HG02571 (cell line): Measurements from ENCODE around the gene CCDC30.
A peak's percentile ranks its signal among the peaks of the same experiment; 100 is the strongest.

Experiments
- ATAC-seq: cut with Tn5 transposase; IDR thresholded peaks from one replicate; pipeline ENCODE4 v1.9.1; 2021; ENCODE audit warnings: mild to moderate bottlenecking, moderate library complexity; ENCODE audit not compliant: unreplicated experiment

The CCDC30 gene

DNA sequence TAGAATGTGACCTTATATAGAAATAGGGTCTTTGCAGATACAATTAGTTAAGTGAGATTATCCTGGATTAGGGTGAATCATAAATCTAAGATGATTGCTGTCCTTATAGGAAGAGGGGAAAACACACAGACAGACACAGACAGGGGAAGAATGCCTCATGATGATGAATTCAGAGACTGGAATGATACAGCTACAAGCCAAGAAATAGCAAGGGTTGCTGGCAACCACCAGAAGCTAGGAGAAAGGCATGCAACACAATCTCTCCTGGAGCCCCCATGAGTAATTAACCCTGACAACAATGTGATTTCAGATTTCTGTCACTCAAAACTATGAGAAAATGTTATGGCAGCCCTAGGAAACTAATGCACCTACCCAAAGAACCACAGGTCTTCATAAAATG, 176.0 kb downstream of the CCDC30 start:
- ATAC-seq = no peak

DNA sequence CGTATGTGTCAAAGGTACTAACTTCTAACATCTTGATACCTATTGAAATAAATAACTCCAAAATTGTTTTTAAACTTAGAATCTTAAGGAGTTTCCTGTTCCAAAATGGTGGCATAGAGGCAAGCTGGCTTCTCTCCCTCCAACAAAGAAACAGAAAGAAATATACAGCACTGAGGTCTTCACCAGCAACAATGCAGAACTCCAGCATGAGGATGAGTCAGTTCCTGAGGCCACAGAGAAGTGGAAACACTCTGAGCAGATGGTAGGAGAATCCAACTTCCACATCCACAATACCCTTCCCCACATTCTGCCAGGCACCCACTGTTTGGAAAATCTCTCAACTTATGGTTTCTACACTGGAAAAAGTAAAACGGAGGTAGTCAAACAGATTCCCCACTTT, 183.0 kb downstream of the CCDC30 start:
- no peak for ATAC-seq

DNA sequence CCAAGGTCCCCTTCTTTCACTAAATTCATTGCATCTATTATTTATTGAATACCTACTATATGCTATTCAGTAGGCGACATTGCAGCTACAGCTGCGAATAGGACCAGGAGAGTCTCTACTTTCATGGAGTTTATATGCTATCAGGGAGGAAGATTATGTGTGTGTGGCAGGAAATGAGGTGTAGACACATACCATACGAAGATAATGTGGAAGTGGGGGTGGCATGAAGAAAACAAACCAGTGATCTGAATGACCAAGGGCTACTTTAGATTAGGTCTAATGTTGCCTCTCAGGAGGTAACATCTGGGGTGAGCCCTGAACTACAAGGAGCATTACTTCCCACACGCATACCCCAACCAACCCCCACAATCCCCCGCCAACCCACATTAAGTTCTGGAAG, 194.1 kb downstream of the CCDC30 start:
- no peak for ATAC-seq

DNA sequence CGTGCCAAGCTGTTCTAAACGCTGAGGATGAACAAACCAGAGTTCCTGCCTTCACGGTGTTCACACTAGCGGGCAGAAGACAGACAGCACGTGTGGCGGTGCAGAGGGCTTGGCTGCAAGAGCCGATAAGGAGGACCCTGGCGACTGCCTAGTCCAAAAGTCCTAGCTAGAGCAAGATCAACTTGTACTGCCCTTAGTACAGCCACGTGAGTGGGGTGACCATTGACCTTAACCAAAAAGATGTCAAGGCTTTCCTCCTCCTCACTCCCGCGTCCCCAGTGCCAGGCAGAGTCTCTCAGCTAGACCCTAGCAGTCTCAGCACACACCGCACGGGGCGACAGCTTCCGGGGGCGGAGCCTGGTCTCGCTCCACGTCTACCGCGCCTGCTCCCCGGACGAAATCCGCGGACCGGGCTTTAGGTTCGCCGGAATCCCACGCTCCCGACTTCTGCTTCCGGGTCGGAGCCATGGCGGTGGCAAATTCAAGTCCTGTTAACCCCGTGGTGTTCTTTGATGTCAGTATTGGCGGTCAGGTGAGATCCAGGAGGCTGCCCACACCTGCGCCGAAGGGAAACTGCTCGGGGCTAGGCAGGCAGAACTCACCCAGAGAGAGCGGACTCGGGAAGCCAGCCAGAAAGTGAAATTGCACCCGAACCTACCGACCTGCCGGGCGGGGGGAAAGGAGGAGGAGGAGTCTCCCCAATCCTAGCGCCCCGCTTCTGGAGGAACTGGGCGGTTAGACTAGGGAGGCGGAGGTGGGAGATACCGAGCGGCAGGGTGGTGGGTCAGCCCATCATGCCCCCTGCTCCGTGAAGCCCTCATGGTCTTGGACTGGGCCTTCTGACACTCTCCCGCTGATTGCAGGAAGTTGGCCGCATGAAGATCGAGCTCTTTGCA, 195.1 kb downstream of the CCDC30 start, which contains the start of gene PPIH:
TSS of gene PPIH (plus strand) at position 443 of the 896 bp plus-strand sequence. CDS start at position 467, 24 bp downstream.
- peak; percentile 95 for ATAC-seq

DNA sequence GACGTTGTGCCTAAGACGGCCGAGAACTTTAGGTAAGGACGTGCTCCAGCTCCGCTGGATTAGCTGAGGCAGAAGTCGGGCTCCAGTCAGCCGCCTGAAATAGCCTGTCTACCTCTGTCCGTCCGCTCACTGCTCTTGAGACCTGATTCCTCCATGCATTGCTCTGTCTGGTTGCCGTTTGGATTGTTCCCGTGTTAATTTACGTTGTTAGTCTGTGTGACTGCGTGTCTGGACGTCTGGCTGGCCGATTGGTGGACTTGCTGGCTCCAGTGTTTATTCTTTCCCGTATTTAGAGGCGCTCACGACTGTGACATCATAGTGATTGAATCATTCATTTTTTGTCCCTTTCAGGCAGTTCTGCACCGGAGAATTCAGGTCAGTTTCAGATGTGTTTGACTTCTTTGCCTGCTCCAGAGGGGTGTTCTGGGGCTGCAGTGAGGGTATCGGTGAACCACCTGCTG, 195.8 kb downstream of the CCDC30 start:
- ATAC-seq = peak; percentile 18

DNA sequence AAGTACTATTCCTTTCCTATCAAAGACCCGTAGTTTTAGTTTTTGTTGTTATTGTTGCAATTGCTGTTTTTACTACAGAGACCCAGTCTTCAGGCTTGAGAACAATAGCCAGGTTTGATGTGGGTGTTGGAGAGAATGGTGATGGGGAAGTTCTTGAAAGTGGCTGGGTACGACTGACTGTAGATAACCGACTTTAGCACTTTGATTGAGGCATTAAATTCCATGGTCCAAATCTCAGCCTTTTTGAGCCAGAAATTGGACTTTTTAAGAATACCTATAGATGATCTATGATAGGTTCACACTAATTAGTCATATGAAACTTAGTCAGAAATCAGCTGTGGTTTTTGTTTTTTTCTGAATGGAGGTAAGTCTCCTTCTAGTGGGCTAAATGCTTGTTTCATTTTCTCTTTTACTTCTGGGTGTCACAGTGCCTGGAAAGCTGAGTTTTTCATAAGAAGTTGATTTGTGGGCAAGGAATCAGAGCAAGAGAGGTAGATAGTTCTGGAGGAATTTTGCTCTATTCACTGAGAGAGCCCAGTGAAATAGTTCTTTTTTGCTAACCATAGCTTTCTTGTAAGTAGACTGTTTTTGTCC, 197.9 kb downstream of the CCDC30 start:
- no peak for ATAC-seq

DNA sequence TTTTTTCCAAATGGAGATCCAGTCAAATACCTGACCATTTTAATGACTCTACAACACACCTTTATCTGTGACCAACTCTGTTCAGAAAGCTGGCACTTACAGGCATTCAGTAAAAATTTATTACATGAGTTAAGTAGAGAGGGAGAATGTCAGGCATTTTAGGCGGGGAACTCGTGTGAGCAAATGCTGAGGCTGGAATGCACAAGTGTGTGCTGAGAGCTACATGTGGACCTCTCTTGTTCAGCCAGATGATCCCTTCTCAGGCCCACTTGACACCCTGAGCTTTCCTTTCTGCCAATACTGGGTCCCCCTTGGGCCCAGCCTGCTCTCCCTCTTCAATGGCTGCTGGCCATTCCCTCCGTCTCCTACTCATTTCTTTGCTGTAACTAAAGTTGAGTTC, 206.8 kb downstream of the CCDC30 start:
- no peak for ATAC-seq

DNA sequence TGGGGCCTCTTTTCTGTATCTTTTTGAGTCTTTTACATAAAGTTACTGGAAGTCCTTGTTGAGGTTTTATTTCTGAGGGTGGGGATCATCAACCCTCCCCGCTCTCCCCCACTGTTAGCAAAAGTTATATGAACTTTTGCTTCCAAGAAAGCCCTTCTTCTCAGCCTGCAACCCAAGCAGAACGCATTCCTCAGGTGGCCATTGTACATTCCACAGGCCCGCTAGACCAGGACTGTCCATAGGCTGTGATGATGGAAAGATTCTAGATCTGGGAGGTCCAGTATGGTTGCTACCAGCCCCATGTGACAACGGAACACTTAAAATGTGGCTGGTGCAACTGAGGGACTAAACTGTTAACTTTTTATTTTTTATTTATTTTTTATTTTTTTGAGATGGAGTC, 207.3 kb downstream of the CCDC30 start:
- ATAC-seq = no peak

DNA sequence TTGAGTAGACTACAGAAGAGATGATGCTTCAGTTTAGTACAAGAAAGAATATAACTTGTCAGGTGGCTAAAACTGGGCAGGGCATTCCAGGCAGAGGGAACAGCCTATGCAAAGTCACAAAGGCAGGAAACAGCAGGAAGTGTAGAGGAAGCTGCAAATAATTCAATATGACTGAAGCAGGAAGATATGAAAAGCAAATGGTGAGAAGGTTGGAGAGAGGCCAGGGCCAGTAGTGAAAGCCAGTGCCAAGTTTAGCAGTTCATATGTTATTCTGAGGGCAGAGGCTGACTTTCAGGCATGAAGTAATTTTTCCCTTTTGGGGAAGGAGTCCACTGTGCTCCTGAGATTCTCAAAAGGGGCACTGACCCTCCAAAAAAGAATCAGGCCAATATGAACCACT, 211.1 kb downstream of the CCDC30 start:
- no peak for ATAC-seq

DNA sequence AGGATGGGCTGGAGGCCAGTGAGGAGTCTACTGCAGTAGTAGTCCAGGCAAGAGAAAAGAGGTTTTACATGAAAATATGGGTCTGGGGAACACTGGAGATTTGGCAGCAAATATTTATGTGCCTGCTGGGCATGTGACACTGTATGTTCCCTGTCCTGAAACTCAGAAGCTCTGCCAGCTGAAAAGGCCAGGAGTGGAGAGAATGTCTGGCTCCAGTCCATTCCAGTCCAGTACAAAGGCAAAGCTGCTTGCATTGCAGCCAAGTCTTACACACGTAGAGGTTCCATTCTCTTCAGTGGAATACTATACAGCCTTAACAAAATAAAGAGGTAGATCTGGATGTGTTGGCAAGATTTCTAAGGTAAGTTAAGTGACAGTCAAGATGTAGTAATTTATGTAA, 211.6 kb downstream of the CCDC30 start:
- no peak for ATAC-seq

DNA sequence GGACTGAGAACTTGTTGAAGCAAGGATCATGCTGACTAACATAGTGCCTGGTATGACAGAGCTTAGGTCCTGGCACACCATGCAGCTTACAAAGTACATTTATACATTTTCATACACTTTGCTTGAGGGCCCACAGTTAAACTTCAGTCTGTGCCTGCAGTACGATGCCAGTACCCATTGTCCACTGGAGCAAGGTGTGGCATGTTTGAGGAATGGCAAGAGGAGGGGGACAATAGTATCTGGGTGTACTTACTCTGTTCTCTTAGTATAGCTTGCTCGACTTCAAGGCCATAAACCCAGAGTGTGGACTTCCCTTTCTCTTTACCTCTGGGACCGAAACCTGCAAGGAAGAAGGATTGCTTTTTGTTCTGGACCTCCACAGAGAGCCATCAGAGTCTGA, 212.4 kb downstream of the CCDC30 start:
- no peak for ATAC-seq

DNA sequence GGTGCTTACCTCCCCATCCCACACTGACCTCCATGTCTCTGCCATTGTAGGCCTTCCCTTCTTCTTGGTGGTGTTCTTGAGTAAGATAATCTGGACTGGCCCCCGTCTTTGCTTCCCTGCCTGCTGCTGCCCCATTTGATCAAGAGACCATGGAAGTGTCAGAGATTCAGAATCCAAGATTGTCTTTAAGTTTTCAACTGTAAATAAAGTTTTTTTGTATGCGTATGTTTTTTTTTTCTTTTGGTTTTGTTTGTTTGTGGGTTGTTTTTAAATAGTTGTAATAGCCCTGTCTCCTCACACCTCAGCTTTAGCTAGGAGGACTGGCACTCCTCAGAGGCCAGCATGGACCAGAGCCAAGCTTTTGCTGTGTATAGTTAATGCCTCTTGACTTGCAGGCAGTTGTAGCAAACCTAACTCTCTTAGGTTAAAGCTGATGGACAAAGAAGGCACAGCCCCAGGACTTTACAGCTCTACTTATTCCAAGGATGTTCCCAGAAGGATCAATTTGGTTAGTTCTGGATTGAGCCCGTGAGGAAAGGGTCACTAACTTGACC, 213.5 kb downstream of the CCDC30 start:
- ATAC-seq = no peak

DNA sequence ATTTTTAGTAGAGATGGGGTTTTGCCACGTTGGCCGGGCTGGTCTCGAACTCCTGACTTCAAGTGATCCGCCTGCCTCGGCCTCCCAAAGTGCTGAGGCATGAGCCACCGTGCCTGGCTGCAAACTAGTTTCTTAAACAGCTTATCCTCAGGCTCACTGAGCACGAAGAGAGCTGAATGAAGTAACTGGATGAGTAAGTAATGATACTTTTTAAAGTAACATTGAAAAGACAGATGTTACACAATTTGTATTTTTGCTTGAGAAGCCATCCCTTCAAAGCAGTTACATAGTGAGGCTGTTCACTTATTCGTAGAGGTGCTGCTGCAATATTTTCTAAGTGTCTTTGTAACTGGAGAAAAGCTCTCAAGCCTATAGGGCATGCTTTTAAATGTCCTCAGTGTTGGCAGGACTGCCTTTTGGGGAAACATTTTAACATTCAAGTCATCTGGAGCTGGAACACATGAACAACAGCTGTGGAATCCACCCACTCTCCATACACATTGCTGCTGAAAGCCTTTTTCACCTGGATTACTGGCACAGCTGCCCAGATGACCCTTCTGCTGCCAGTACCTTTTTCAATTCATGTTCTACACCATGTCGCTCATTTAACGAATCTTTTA, 216.4 kb downstream of the CCDC30 start:
- no peak for ATAC-seq

DNA sequence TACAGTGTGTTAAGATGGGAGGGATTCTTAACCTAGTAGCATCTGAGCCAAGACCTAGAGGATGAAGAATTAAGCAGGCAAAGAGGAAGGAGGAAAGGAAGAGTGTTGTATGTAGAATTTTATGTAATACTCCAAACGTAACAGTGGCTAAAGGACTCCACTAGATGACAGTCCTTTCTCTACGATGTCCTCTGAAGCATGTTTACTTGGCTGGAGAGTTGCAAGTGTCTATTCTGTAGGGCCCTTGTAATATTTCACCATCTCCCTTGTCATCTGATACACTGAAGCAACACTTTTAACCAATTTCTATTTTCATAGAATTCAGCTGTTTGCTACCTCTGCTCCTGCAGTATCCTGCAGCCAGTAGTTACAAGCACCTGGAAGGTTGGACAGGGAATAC, 217.0 kb downstream of the CCDC30 start:
- no peak for ATAC-seq

DNA sequence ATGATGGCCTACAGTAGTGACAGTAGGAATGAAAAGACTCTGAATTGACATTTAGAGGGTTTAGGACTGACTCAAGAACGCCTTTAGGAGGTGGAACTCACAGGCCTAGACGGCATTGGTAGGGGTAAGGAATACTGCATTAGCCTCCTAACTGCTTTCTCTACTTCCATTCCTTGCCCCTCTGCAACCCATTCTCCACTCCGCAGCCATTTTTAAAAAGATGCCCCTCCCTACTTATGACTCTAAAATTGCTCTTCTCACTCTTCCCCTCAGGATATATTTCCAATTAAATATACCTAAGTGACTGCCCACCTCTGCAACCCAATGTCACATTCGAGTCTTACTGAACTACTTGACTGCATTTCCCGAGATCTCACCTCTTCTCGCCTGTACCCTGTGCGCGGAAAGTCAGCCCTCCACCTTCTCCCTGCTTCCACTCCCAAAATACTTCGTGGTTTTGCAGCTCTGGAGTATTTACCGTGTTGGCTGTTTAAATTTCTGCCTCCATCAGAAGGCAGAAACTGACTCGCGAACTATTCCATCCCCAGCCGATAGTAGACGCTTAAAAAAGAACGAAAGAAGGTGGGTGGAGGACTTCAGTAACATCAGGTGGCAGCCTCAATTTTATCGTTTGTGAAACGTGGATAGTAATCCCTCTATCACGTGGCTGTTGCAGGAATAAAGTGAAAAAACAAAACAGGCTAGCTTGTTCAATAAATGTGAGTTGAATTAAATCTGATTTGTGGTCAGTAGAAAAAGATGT, 218.0 kb downstream of the CCDC30 start:
- ATAC-seq = no peak

DNA sequence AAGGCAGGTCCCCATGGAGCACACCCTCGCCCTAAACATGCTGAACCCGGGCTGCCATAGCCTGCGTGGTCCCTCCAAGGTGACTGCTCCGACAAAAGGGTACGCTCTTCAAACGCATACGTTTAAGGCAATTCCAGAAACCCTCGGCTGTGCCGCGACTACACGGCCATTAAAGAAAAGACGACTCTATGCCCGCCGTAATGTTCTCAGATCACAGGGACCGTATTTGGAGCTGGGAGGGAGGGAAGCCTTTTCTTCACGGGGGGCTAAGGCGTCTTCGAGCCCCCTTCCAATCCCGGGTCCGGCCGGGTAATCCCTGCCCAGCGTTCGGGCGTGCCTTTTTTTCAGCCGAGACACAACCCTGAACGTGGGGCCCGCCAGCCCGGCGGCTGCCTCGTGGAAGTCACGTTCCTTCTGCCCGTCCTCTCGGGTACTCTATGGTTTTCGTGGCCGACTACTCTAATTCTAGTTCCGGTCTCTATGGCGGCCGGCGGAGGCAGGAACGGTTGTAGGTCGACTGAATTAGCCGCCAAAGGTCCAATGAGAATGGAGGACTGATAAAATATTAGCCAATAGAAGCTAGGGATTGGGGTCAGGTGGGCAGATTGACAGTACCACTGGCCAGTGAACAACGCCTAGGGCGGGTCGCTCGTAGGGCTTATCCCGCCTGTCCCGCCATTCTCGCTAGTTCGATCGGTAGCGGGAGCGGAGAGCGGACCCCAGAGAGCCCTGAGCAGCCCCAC, 218.8 kb downstream of the CCDC30 start, which contains the start of gene YBX1:
TSS of gene YBX1 (plus strand) at position 678 of the 743 bp plus-strand sequence. CDS start 148 bp downstream, outside the sequence.
- peak; percentile 87 for ATAC-seq

DNA sequence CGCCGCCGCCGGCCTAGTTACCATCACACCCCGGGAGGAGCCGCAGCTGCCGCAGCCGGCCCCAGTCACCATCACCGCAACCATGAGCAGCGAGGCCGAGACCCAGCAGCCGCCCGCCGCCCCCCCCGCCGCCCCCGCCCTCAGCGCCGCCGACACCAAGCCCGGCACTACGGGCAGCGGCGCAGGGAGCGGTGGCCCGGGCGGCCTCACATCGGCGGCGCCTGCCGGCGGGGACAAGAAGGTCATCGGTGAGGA, 219.3 kb downstream of the CCDC30 start:
- peak; percentile 14 for ATAC-seq

DNA sequence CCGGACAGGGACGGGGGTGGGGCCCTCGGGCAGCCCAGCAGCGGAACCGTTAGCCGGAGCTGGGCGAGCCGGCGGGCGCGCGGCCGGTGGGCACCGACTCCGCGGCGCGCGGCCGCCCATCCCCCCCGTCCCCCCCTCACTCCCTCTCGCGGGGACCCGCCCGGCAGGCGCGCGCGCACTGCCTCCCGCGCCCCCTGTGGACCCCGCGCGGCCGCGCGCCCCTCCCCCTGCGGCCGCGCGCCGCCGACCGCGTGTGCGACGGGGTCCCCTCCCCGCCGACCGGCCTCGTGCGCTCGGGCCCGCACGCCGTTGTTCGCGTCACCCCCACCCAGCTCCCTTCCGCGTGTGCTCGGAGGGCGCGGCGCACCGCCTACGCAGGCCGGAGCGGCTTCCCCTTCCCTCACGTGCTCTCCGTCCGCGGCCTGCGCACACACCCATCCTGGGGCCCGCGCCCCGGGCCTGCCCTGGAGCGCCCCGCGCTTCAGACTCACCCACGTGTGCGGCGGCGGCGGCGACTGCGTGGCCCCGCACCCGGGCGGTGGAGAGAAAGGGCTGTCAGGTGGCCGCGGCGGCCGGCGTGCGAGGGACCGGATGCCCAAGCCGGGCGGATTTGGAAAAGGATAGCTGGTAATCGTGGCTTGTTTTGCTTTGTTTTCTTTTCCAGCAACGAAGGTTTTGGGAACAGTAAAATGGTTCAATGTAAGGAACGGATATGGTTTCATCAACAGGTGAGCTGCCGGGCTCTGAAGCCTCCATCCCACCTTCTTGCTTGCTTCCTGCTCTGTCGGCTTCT, 219.8 kb downstream of the CCDC30 start:
- peak; percentile 42 for ATAC-seq

DNA sequence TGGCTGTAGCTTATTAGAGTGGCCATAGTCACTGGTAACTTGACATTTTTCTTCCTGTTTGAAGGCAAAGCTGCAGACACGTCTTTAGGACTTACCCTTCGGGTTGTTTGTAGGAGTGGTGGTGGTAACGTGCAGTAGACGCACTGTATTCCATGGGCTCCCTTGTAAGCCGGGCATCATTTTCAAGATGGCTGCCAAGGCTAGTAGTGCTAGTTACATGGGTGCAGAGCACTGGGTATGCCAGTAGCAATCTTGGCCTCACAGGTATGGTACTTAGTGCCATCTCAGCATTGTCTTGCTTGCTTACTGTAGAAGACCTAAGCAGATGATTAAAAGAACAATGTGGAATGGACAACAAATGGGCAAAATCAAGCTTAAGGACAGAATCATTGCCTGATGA, 221.1 kb downstream of the CCDC30 start:
- ATAC-seq = no peak
